T-helper 1 cell (primary cell): ENCODE results near the gene PGAP3.

Experiments used
- DNase-seq, 5 donors: peaks; one replicate each; pipeline ENCODE4 v3.0.0-alpha.2; 2012 to 2020

PGAP3 gene

DNA sequence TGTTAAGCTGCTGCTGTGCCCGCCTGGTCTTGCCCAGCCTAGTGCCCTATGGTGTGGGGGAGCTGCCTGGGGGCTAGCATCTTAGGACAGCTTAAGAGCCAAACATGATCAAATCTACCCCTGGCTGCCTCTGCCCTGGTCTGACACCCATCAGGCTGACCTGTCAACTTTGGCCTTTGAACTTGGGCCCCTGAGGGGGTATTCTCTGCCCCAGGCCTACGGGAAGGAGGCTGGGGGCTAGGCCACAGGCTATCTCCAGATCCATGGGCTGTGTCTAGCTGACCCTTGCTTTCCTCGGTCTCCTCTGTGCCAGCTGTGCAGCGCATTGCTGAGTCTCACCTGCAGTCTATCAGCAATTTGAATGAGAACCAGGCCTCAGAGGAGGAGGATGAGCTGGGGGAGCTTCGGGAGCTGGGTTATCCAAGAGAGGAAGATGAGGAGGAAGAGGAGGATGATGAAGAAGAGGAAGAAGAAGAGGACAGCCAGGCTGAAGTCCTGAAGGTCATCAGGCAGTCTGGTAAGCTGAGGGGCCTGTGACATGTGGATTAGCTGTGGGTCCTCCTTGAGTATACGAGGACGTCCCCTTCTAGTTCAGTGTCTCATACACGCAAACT, 54.2 kb downstream of the PGAP3 start:
- no peak for DNase-seq

DNA sequence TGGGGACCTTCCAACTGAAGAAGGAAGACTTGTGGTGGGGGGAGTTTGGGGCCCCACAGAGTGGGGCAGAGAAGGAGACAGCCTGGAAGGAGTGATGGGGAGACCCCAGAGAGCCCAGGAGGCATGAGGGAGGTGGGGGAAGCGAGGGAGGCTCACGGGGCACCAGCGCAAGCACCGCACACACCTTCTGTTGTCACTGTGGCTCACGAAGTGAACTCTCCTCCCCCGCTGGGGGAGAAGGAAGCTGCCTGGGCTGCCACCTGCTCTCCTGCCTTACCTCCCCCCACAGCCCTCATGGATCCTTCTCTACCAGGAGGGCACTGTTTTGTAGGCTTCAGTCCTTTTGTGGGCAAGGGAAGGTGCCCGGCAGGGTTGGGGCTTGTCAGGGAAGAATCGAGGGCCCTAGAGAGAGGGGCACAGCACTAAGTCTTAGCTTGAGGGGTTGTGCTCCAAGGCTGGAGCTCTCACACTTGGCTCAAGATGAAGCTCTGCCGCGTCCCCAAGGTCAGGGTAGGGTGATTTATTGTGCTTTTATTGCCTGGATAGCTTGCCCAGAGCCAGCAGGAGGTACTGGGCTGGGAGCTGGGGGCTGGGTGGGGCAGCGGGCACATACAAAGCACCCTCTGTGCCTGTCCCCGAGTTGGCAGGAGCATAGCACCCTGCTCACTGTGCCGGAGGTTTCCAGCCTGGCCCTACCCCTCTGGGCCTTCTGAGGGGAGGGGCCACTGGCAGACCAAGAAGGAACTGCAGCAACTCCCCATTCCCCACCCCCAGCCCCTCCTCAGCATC, 55.5 kb downstream of the PGAP3 start:
- DNase-seq = no peak

DNA sequence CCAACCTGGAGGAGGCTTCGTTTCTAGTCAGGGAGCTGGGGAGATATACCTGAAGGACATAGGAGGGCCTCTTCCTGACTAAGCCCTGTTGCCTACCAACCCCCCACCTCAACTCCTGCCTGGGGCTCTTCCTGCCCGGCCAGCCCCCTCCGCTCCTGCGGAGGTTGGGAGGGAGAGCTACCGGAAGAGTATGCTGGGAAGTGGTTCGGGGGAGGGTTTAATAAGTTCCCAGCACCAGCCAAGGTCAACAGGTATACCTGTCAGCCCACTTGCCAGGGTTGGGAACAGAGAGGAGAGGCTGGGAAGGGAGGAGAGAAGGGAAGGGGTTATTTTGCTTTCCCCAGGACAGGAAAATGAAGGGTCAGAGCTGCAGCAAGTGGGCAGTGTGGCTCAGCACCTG, 56.5 kb downstream of the PGAP3 start:
- no peak for DNase-seq

DNA sequence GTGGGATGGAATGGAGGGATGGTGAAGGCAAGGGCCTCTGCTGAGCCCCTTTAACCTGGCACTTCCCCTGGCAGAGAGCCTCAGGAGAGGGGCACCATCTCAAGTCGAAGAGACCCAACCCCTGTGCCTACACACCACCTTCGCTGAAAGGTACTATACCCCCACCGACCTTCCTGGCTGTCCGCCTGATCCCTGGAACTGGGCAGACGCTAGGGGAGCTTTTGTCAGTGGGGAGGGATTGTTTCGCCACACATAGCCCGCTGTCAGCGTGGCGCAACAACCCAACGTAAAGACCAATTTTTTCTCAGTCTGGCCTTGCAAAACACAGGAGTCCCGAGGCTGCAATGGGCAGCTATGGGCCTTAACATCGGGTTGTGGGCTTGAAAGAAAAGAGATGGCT, 58.0 kb downstream of the PGAP3 start:
- DNase-seq = no peak

DNA sequence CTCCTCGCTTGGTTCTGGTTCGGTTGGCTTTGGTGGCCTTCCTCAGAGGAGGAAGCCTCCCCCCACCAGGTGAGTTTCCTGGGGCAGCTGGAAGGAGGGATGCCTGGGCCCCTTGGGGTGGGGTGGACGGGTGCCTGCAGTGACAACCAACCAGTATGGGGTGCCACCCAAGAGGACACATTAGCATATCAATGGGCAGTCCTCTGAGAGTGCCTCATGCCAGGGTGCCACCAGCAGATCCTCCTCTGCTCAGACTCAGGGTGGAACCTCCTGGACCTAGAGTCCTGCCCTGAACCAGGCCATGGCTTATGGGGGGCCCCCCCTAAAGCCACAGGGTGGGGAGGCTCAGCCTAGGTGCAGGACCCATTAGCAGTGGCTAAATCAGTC, 58.4 kb downstream of the PGAP3 start:
- DNase-seq = no peak

DNA sequence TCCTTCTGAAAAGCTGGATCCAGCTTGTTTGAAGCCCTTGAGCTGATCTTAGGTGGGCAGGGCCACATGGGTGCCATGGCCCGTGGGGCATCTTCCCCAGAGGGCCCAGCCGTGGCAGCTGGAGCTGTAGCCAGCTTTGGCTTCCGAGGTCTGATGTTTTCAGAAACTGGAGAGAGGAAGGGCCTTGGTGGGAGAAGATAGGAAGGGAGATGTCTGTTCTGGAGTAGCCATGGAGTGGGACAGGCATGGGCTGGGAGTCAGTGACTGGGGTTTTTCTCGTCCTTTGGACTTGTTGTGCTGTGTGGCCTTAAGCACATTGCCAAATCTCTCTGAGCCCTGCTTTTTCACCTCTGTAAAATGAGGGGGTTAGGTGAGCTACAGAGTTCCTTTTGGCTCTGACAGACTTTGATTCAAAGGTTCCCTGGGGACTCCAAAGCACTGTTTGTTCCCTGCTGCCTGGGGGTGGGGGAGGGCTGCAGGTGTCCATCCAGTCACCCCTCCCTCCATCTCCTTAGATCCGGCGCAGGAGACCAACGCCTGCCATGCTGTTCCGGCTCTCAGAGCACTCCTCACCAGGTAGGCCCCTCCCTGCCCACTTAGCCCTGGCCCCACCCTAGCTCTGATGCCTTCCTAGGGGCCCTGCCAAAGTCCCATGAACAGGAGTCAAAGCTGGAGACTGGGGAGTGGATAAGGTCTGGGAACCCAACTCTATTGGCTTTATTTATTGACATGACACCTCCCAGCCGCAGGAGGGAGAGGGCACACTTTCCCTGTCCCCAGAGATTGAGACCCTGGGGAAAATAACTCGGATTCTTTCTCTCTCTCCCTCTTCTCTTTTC, 59.0 kb downstream of the PGAP3 start:
- DNase-seq = no peak

DNA sequence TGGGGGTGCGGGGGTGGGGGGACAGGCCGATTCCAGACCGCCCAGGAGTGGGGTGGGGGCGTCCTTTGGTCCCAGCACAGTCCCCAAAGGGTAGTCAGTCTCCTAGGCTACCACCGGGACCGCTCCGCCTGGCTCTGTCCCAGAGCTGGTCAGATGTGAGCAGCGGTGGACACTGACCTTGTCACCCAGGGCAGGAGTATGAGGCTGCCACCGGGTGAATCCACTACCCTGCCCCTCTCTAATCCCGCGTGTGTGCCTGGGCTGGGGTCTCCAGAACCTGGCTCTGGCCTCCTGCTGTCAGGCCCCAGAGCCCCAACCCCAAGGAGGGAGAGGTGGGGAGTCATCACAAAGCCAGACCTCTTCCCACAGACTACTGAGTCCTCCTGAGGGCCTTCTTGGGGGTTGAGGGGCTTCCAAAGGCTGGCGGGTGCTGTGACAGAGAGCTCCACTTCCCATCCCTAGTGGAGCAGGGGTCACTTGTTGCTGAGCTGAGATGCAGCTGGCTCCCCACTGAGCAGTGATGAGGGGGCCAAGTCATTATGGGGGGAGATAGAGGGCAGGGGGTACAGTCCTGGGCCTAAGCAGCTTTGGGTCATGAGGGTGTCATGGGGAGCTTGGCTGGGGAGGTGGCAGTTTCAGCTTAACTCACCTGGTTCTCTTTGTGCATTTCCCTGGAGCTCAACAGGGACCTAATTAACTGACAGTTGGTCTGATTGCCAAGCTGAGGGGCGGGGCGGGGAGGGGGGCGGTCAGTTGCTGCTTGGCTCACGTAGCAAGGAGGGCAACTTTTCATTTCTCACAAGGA, 59.9 kb downstream of the PGAP3 start:
- DNase-seq = no peak

DNA sequence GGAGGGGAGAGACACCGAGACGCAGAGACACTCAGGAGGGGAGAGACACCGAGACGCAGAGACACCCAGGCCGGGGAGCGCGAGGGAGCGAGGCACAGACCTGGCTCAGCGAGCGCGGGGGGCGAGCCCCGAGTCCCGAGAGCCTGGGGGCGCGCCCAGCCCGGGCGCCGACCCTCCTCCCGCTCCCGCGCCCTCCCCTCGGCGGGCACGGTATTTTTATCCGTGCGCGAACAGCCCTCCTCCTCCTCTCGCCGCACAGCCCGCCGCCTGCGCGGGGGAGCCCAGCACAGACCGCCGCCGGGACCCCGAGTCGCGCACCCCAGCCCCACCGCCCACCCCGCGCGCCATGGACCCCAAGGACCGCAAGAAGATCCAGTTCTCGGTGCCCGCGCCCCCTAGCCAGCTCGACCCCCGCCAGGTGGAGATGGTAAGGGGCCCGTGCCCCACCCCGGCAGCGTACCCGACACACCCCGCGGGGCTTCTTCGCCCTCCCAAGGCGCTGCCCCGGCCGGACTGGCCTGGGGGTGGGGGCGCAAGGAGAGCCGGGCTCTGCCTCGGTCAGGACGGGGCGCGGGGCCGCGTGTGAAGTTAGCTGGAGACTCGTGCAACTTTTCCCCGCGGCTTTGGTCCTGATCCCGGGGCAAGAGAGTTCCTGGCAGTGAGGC, 60.7 kb downstream of the PGAP3 start:
- no peak for DNase-seq

DNA sequence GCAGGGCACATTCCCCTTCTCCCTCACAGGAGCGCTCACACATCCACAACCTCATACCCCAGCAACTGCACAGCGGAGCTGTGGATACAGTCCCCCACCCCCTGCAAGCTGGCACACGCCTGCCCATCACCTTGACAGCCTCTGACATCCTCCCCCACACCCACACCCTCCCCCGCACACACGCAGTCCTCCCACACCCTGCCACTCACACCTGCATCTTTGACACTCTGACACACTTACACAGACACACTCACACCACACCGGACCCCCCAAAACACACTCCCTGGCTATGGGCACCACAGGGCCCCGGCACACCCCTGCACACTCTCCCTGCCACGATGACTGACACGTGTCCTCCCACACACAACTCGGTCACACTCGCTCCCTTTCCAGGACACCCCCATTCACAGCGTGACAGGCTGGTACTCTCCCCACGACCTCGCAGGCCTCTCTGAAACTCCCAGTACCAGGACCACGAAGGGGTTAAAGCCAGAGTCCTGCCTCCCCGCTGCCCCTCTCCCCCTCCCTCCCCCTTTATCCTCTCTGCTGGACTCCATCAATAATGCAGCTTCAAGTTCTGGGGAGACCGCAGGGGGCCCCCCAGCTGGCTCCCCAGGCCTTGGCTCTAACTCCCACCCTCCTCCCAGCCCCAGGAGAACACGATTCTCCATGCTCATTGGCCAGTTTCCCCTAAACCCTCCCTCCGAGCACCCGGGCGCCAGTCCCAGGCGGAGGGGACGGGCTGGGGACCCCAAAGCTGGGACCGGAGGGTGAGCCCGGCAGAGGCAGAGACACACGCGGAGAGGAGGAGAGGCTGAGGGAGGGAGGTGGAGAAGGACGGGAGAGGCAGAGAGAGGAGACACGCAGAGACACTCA, 61.4 kb downstream of the PGAP3 start, which contains the start of gene PPP1R1B:
TSS of gene PPP1R1B (plus strand) at position 782 of the 876 bp plus-strand sequence. CDS start 441 bp downstream, outside the sequence.
- DNase-seq = no peak

DNA sequence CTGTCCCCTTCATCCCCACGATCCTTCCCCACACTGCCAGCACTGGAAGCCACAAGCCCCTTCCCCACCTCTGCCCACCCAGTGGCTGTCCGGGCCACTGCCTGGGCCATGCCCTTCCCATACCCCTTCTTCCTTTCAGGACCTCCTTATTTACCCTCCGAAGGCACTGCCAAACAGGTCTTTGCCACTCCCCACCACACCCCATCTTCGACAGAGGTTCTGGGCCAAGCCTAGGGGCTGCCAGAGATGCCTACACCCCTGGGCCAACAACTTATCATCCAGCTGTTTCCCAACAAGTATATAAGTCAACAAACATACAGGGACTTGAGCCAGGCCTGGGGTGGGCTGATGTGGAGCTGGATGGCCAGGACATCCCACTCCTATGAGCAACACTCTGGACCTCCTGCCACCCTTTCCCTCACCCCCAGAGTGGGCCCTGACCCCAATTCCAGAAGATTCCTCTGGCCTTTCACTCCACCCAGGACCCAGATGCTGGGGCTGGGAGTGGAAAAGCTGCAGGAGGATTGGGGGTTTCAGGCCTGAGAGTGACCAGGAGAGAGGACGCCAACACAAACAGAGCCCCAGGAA, 62.6 kb downstream of the PGAP3 start:
- no peak for DNase-seq

DNA sequence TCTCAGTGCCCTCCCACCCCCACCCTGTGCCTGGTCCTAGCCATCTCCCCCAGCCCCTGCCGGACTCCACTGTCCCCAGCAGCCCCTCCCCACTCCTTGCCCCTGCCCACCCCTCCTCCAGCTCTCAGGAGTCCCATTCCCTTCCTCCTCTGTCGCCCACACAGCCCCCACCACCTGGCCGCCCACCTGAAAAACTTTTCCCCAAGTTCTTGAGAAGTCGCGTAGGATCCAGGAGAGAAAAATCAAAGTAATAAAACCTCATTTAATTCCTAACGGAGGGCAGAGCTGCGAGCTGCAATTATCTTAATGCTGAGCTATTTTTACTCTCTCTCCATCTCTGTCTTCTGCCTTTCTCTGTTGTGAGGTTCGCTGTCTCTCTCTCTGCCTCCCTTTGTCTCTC, 63.5 kb downstream of the PGAP3 start:
- no peak for DNase-seq

DNA sequence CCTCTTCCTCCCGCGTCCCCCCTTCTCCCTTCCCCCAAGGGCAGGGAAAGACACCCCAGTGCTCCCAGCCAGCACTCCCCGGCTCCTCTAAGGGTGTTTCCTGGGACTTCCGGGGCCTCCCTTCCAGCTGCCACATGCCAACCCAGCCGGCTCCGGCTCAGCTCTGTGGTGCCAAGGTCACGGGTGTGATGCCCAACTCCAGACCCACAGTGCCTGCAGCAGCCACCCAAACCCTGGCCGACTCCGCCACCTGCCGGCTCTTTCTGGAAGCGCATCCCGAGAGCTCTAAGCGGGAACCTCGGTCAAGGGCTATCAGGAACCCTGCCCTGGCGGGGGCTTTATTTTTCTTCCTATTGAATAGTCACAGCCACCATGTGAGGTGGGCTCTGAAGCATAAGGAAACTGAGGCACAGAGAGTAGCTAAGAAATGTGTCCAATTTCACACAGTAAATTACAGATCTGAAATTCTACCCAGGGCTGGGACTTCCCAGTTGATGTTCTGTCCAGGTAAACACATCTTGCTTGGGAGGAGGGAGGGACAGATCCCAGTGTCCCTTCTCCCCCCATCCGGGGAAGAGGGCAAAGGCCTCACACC, 64.4 kb downstream of the PGAP3 start:
- DNase-seq = peak; percentile 64 to 82 (median 80)

DNA sequence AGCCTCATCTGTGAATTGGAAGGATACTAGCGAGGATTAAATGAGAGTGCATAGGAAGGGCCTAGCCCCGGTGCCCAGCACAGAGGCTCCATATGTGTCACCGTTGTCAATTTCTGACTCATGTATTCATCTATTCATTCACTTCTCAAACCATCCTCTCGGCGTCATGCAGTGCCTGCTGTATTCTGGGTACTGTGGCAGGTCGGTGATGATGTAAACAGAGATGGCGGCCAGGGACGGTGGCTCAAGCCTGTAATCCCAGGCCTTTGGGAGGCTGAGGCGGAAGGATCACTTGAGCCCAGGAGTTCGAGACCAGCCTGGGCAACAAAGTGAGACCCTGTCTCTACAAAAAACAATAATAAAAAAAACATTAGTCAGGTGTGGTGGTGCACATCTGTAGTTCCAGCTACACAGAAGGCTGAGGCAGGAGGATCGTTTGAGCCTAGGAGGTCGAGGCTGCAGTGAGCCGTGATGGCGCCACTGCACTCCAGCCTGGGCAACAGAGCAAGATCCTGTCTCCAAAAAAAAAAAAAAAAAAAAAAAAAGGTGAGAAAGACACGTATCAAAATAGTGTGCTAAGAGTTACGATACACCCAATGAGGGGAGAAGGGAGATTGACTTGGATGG, 65.4 kb downstream of the PGAP3 start:
- DNase-seq = peak in 1 of 5 donors; percentile 78

DNA sequence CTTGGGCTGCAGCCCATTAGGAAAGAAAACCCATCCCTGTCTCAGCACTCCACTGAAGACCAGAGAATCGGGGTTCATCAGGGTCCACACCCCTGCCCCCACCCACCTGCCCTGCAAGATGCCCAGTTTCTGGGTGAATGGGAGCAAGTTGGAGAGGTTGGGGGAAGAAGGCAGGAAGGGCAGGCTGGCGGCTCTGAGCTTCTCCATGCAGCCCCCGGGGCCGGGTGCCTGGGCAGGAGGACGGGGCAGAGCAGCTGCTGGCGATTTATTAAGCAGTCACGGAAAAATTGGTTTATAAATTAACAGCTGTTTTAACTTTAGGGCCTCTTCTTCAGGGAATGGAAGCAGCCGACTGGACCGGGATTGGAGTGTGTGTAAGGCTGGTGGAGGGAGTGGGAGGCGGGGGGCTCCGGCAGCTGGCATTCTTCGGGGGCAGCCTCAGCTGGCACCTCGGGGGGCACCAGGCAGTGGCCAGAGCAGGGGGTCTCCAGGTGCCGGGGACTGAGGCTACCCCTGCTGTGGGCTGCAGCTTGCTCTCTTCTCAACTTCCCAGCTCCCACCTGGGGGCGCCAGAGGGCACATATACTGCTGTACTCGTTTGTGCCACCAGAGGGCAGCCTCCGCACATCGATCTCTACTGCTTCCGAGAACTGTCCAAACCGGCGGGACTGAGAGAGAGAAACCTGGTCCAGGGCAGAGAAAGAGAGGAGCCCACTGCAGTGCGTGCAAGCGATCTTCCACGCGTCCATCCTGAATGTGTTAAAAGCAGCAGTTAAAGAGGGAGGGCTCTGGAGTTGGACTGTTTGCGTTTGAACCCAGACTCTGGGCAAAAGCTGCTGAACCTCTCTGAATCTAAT, 66.1 kb downstream of the PGAP3 start:
- DNase-seq = peak; percentile 61 to 87 (median 77)
